Omental fat pad (tissue), 4 donors: ENCODE results near the gene RELCH. TPM values are rescaled to one million over a fixed set of nuclear protein-coding genes. Genes with fewer than 3 reads are reported as not detected.

Source experiments
- ATAC-seq: fragments of 150-250 bp; one replicate; pipeline ENCODE4 v1.9.1; 2016; ENCODE audit warnings: mild to moderate bottlenecking, moderate library complexity; ENCODE audit not compliant: low FRiP score
- DNase-seq: peaks from one replicate; pipeline ENCODE4 v3.0.0-alpha.2; 2019; ENCODE audit warnings: low spot score
- total RNA-seq, 4 donors: library from RNA; depleted of rRNA; stranded (reverse); fragments of >200 nt; gene quantifications; one replicate each; pipeline ENCODE4 v1.1.0, GENCODE V29; 2016
- TF ChIP-seq, protein P1 (sequence below), 3 donors: fragments of 450-650 bp; IDR thresholded peaks; one replicate each; pipeline ENCODE4 v1.5.1; 2016 to 2017; ENCODE audit warnings: antibody characterized with exemption in 3 of 3, mild to moderate bottlenecking in 3 of 3, moderate library complexity in 2 of 3

Gene RELCH
- total RNA-seq, 4 donors from 2014 or later, result 21.8 to 42.7 (median 29.8) TPM

DNA sequence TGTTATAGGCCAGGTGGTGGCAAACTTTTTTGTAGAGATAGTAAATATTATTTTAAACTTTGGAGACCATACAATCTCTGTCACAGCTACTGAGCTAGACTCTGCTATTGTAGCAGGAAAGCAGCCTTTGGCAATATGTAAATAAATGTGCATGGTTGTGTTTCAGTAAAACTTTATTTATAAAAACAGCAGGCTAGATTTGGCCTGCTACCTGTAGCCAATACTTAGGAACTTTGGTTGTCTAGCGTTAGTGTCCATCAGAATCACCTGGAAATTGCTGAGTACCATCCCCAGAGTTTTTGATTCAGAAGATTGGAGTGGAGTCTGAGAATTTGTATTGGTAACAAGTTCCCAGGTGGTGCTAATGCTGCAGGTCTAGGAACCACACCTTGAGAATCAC, 114.3 kb downstream of the RELCH start:
- ATAC-seq (no peak), DNase-seq (no peak)
- TF ChIP-seq, protein P1, sequence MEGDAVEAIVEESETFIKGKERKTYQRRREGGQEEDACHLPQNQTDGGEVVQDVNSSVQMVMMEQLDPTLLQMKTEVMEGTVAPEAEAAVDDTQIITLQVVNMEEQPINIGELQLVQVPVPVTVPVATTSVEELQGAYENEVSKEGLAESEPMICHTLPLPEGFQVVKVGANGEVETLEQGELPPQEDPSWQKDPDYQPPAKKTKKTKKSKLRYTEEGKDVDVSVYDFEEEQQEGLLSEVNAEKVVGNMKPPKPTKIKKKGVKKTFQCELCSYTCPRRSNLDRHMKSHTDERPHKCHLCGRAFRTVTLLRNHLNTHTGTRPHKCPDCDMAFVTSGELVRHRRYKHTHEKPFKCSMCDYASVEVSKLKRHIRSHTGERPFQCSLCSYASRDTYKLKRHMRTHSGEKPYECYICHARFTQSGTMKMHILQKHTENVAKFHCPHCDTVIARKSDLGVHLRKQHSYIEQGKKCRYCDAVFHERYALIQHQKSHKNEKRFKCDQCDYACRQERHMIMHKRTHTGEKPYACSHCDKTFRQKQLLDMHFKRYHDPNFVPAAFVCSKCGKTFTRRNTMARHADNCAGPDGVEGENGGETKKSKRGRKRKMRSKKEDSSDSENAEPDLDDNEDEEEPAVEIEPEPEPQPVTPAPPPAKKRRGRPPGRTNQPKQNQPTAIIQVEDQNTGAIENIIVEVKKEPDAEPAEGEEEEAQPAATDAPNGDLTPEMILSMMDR (IDR thresholded peaks at IDR 0.05), result no peak

- ATAC-seq (no peak), DNase-seq (no peak)
- TF ChIP-seq, protein P1 (IDR thresholded peaks at IDR 0.05), result no peak
Observed at GRCh38 chr18:62312851-62313250, 125.8 kb downstream of the RELCH start.

DNA sequence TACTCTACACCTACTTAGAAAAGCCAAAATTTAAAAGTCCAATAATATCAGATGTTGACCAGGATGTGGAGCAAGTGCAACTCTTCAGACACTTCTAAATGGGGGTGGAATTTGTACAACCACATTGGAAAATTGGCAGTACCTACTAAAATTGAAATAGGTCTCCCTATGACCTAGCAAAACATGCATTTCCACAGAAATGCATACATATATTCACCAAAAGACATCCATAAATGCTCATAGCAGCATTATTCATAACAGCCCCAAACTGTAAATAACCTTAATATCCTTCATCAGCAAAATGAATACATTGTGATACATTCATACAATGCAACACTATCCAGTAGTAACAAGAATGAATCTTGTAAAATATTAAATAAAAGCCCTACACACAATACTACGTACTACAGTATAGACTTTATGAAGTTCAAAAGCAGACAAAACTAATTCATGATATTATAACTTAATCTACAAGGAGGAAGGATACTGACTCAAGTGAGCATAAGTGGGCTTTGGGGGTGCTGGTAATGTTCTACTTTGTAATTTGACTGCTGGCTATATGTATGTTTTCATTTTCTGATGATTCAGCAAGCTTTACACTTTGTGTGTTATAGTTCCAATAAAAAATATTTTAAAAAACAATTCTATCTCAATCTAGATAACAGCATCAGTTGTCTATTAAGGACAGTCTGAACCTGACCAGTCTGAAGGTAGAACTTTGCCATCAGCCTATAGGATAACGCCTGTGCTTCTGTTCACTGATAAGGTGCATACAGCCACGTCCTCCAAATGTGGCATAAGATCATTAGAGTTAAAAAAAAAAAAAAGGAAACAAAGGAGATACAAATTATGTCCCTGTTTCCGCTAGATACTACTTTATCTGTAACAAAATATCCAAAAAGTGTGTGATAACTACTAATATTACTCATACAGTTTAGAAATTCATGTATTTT, 131.4 kb downstream of the RELCH start:
- ATAC-seq (no peak), DNase-seq (no peak)
- TF ChIP-seq, protein P1 (IDR thresholded peaks at IDR 0.05), result no peak

DNA sequence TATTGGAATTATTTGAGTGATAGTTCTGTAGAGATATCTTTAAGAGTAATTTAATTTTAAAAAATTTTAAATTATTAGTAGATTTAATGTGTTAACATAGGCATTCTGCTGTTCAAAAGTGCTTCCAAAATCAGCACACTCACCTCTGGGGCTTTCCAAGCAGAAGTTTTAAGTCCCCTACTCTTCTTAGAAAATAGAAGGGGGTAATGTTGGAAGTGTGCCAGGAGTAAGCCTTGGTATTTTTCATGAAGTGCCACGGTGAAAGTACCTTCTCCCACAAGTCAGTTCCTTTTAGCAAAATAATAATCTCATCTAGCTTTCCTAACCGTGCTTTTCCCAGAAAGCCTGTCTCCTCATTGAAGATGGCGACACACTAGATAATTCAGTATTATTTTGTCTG, 134.1 kb downstream of the RELCH start:
- no peak for ATAC-seq
- DNase-seq, result no peak
- TF ChIP-seq, protein P1 (IDR thresholded peaks at IDR 0.05), result no peak

GRCh38 chr18:62323483-62324180, 136.6 kb downstream of the RELCH start:
- ATAC-seq (no peak), DNase-seq (no peak)
- TF ChIP-seq, protein P1 (IDR thresholded peaks at IDR 0.05), result no peak

DNA sequence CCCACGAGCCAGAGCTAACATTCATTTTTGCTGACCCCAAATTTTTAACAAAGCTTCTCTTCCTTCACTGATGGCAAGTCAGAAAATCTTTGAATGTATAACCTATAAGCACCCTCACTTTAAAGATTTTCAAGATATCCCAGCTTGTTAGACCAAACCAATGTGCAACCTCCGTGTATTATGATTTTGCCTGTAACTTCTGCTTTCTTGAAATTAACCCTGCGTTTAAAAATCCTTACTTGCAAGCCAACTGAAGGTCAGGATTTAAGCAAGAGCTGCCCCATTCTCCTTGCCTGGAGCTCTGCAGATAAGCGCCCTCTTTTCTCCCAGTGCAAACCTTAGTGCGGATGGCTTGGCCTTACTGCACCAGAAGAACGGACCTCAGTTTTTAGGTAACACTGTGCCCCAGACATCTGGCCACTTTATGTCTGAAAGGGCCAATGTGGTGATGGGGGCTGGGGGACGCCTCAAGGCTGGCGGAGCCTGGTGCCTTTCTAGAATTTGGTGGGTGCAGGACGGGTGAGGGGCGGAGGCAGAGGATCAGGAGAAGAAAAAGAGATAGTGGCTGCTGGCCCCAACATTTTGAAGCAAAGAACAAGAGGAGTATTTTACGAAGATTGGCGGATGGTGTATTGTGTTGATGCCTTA, 137.2 kb downstream of the RELCH start:
- no peak for ATAC-seq
- TF ChIP-seq, protein P1 (IDR thresholded peaks at IDR 0.05), result no peak

More for the DNA sequence above, 137.2 kb downstream of the RELCH start:
- DNase-seq, result no peak
